22Rv1 (cell line): ENCODE data around the gene PANX2.

Experiments
- H3K27ac ChIP-seq: fragments of 450-650 bp; 2 replicates; pipeline ENCODE4 v1.5.1; 2017
- ZFX ChIP-seq: fragments of 450-650 bp; IDR thresholded peaks from 2 replicates; pipeline ENCODE4 v1.6.1; 2017; ENCODE audit warnings: antibody characterized with exemption, borderline replicate concordance
- TF ChIP-seq, protein P1 (sequence below): fragments of 450-650 bp; IDR thresholded peaks from 2 replicates; pipeline ENCODE4 v1.5.1; 2017; ENCODE audit warnings: mild to moderate bottlenecking

The PANX2 gene

DNA sequence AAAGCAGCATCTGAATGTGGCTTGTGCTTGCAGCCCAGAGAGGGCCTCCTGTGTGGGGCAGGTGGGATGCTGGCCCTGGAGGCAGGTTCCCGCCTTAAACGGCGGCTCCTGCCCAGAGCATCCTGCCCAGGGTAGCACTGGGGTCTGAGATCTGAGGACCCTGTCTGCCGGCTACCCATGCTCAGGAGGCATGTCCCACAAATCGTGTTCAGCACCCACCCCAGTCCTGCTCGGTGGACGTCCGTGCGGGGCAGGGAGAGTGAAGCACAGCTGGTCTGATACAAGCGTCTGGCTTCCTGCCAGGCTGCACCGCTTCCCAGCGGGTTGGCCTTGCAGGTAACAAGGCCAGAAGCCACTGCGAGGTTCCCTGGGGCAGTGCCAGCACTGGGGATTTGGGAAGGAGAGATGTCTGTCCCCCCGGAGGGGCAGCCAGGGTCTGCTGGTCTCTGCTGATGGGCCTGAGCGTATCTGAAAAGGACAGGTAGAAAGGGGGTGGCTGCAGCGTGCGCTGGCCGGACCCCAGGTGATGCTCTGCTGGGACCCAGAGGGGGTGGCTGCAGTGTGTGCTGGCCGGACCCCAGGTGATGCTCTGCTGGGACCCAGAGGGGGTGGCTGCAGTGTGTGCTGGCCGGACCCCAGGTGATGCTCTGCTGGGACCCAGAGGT lies 18.8 kb downstream of the PANX2 start:
- peak overlapping the region; percentile 80 for H3K27ac ChIP-seq

DNA sequence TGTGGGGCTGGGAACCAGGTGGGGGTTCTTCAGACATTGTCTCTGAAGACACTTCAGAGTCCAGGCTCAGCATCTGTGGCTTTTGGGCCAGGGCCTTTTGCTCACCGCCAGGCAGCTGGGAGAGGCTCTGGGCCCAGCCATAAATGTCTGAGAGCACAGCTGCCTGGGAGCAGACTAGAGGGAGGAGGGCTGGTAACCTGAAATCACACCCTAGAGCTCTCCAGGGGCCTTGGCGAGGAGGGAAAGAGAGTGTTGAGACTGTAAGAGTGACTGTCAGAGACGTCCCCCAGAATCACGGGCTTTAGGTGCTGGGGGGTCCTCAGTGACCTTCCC lies 19.3 kb downstream of the PANX2 start:
- peak overlapping the region; percentile 80 for H3K27ac ChIP-seq
- TF ChIP-seq, protein P1, sequence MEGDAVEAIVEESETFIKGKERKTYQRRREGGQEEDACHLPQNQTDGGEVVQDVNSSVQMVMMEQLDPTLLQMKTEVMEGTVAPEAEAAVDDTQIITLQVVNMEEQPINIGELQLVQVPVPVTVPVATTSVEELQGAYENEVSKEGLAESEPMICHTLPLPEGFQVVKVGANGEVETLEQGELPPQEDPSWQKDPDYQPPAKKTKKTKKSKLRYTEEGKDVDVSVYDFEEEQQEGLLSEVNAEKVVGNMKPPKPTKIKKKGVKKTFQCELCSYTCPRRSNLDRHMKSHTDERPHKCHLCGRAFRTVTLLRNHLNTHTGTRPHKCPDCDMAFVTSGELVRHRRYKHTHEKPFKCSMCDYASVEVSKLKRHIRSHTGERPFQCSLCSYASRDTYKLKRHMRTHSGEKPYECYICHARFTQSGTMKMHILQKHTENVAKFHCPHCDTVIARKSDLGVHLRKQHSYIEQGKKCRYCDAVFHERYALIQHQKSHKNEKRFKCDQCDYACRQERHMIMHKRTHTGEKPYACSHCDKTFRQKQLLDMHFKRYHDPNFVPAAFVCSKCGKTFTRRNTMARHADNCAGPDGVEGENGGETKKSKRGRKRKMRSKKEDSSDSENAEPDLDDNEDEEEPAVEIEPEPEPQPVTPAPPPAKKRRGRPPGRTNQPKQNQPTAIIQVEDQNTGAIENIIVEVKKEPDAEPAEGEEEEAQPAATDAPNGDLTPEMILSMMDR, result no peak
- no peak for TF ChIP-seq ZFX

More for the DNA sequence above, 18.8 kb downstream of the PANX2 start:
- no peak for TF ChIP-seq ZFX
- TF ChIP-seq, protein P1, result no peak

DNA sequence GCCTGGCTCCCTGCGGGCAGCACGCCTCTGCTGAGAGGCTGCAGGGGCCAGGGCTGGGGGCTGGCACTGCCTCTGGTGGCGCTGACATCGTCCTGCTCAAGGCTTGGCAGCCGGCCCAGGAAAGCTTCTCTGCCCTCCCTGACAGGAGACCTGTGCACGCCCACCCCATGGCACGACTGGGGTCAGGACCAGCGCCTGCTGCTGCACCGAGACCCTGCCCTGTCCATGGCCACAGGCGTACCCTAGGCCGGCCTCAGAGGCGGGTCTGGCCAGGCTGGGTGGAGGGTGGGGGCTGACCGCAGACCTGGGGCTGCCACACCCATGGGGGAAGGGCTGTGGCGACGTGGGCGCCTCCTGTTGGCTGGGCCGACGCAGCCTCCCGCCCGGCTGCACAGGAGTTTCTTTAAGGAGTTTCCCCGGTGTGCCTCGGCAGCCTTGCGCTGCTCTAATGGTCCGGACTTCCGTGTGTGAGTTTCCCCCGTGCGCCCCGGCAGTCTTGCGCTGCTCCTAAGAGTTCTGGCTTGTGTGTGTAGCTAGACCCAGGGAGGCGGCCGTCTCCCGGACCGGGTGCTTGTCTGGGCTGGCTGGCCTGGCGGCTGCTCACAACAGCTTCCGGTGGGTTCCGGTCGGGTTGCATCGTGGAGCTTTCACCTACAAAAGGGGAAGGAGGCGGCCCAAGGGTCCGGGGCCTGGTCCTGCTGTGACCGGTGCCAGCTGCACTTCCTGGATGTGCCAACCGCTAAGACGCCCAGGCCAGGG lies 19.8 kb downstream of the PANX2 start:
- peak overlapping the region; percentile 80 for H3K27ac ChIP-seq
- no peak for TF ChIP-seq ZFX
- TF ChIP-seq, protein P1, result peak; percentile 68

DNA sequence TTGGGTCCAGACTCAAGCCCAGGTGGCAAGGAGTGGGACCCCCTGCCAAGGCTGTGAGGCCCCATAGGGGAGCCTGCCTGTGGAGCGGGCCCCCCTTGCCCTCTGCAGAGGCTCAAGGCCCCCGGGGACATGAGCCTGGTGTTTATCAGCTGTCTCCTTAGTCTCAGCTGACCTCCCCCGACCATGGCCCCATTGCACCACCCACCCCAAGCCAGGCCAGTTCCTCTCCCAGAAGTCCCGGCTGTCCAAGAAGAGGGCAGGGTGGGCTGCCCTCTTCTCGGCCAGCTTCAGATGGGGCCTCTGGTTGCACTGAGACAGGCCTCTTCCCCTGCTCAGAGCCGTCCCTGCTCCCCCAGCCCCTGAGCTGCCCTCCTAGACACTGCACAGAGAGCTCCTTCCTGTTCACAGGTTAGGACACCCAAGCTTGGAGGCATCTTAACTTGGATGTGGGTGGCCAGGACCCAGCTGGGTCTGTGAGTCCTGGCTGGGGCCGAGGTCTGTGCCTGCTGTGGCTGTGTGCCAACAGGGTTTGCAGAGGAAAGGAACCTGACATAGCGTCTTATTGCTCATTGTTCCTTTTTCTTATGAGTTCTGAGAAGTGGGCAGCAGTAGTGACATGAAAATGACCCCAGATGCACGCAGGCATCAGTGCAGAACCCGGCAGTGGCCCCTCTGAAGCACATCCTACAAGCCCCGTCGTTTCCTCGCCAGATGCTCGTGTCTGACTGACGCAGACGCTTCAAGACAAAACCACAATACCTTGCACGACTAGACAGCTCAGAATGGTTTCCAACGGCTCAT lies 20.6 kb downstream of the PANX2 start:
- peak overlapping the region; percentile 80 for H3K27ac ChIP-seq
- TF ChIP-seq, protein P1, result no peak
- no peak for TF ChIP-seq ZFX

DNA sequence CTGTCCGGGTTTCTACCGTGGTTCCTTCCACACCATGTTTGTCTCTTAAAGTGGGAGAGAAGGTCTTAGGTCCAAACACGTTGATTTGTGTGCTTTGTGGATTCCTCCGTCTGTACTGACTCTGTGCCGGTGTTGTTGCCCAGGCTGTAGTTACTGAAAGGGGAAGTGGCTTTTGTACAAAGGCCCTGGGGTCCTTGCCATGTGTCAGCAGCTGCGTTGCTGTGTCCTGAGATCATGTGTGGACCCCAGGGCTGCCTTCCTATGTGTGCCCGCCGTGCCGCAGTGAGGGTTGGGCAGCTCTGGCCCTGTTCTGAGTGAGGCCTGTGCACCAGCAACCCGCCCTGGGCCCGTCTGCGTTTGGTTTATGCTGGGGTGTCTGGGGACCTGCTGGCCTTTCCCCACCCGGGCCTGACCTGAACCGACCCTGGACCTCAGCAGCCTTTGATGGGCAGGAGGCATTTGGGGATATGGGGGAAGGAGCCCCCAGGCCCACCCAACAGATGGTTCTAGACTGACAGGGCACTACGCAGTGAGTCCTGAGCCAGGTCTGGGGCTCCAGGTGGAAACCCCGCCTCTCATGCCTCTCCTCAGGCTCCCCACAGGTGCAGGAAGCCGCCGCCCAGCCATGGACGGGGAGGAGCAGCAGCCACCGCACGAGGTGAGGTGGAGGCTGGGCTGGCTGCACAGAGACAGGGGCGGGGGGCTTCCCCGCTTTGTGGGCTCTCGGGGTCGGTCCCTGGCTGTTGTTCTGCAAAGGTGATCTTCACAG lies 22.1 kb downstream of the PANX2 start:
- no peak overlapping the region for H3K27ac ChIP-seq
- TF ChIP-seq, protein P1, result no peak

DNA sequence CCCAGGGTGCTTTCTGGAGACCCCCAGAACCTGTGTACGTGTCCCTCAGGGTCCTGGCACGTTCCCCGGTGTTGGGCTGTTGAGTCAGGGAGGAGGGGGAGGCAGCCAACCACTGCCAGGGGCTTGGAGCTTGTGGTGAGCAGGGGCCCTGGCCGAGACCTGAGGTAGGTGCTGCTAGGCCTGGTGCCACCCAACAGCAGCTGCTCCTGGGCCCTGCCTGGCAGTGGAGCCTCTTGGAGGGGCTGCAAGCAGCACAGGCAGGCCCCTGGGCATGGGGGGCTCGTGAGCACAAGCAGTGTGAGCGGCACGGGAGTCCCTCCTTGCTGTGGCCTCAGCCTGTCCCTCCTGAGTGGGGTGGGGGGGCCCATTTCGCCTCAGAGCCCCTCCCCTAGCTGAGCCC lies 23.1 kb downstream of the PANX2 start:
- TF ChIP-seq, protein P1, result no peak
- no peak overlapping the region for H3K27ac ChIP-seq
